SJSA1 (cell line): ENCODE results near the gene KLHL42. TPM values are rescaled to one million over a fixed set of nuclear protein-coding genes. Genes with fewer than 3 reads are reported as not detected.

Experiments used
- DNase-seq, 2 experiments: peaks; one replicate each; pipeline ENCODE4 v3.0.0-alpha.2; 2015 to 2020; ENCODE audit warnings: low spot score in 2 of 2, low read depth in 1 of 2
- H3K27ac ChIP-seq: fragments of 250-450 bp; sonication (Bioruptor Pico); 2 replicates; pipeline ENCODE4 v1.5.1; 2020; ENCODE audit warnings: mild to moderate bottlenecking, moderate library complexity
- H3K27me3 ChIP-seq: fragments of 250-450 bp; sonication (Bioruptor Pico); replicated peaks from 2 replicates; pipeline ENCODE4 v1.5.1; 2020; ENCODE audit warnings: mild to moderate bottlenecking, moderate library complexity
- H3K36me3 ChIP-seq: fragments of 250-450 bp; sonication (Bioruptor Pico); 2 replicates; pipeline ENCODE4 v1.5.1; 2020; ENCODE audit warnings: mild to moderate bottlenecking
- H3K4me1 ChIP-seq: fragments of 250-450 bp; sonication (Bioruptor Pico); replicated peaks from 2 replicates; pipeline ENCODE4 v1.6.1; 2021; ENCODE audit warnings: mild to moderate bottlenecking
- H3K4me3 ChIP-seq: fragments of 250-450 bp; sonication (Bioruptor Pico); 2 replicates; pipeline ENCODE4 v1.5.1; 2020; ENCODE audit warnings: mild to moderate bottlenecking
- H3K9me3 ChIP-seq: fragments of 250-450 bp; sonication (Bioruptor Pico); replicated peaks from 2 replicates; pipeline ENCODE4 v1.5.1; 2020; ENCODE audit warnings: mild to moderate bottlenecking
- total RNA-seq: library from RNA; depleted of rRNA; stranded (reverse); fragments of >200 nt; shearing (Covaris generic); gene quantifications from 2 replicates; pipeline ENCODE4 v1.2.3, GENCODE V29; 2014

The KLHL42 gene
- total RNA-seq, 1 experiment from 2014 or later: 25.4 TPM

DNA sequence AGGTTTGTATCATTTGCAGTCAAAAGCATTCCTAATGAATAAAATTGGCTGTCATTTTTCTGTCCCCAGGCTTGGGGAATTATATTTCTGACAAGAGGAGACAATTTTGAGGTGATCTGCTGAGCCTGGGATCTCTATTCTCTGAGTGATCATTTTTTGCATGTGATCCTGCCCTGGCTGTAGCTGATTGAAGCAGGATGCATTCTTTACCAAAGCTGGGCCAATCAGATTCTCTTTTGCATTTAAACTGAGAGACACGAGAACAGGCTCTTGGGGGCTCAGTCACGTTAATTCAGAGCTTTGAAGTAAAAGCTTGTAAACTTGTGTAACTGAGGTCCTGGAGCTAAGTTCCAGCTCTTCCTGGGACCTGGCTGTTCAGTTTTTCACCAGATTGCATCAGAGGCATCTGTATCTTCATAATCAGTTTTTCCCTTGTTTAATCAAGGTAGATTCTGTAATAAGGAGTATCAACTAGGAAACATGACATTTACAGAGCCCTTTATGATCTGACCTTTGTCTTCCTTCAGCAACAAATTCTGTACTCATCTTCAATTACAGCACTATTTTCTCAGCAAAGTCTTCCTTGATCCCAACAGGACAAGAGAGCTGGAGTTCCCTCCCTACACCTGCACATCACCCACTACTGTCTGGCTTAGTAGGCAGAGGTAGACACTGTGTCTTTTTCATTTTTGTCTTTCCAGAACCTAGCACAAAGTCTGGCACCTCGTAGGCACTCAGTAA lies 35.0 kb downstream of the KLHL42 start:
- Histone ChIP-seq H3K27me3 (no peaks in the 10 kb centered on the region), H3K36me3 (no peaks in the 10 kb centered on the region), H3K27ac (no peak overlapping the region), H3K4me1 (peaks cover 20% of the 10 kb centered on the region), H3K4me3 (no peak overlapping the region), H3K9me3 (no peaks in the 10 kb centered on the region)
- DNase-seq: no peak

GRCh38 chr12:27817766-27818165 lies 37.7 kb downstream of the KLHL42 start:
- DNase-seq: no peak

GRCh38 chr12:27818401-27818918 lies 38.4 kb downstream of the KLHL42 start:
- H3K27me3 ChIP-seq: no peaks in the 10 kb centered on the region
- H3K27ac ChIP-seq: no peak overlapping the region
- no peak for DNase-seq
- peaks cover 24% of the 10 kb centered on the region for H3K4me1 ChIP-seq
- H3K36me3 ChIP-seq: no peaks in the 10 kb centered on the region
- H3K4me3 ChIP-seq: no peak overlapping the region
- no peaks in the 10 kb centered on the region for H3K9me3 ChIP-seq

More at GRCh38 chr12:27817766-27818165, 37.7 kb downstream of the KLHL42 start:
- H3K9me3 ChIP-seq: no peaks in the 10 kb centered on the region
- no peaks in the 10 kb centered on the region for H3K27me3 ChIP-seq
- H3K36me3 ChIP-seq: no peaks in the 10 kb centered on the region
- no peak overlapping the region for H3K27ac ChIP-seq
- H3K4me3 ChIP-seq: no peak overlapping the region
- peaks cover 24% of the 10 kb centered on the region for H3K4me1 ChIP-seq

DNA sequence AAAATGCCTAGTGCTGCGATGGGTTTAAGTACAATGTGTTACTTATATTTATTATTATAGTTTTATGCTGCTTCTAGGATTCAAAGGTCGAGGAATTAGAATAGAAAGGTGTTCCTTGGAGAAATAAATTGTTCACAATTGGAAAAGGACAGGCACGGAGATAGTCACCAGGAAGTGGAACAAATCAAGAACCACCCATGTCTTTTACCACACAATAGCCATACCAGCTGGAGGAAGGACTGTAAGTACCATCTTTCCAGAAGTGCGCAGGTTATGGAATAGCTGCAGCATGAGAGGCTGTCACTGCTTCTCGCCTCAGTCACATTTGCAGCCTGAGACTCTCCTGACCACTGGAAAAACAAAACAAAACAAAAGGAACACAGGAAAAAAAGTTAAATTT lies 40.5 kb downstream of the KLHL42 start:
- Histone ChIP-seq H3K27ac (no peak overlapping the region), H3K9me3 (no peaks in the 10 kb centered on the region), H3K4me1 (peaks cover 24% of the 10 kb centered on the region)

GRCh38 chr12:27821259-27821973 lies 41.4 kb downstream of the KLHL42 start:
- Histone ChIP-seq H3K4me3 (no peak overlapping the region), H3K36me3 (no peaks in the 10 kb centered on the region), H3K4me1 (peaks cover 24% of the 10 kb centered on the region), H3K27ac (no peak overlapping the region), H3K9me3 (no peaks in the 10 kb centered on the region), H3K27me3 (no peaks in the 10 kb centered on the region)
- peak; percentile 51 to 65 for DNase-seq

More for the DNA sequence above, 40.5 kb downstream of the KLHL42 start:
- no peaks in the 10 kb centered on the region for H3K27me3 ChIP-seq
- no peak overlapping the region for H3K4me3 ChIP-seq
- no peak for DNase-seq
- H3K36me3 ChIP-seq: no peaks in the 10 kb centered on the region

DNA sequence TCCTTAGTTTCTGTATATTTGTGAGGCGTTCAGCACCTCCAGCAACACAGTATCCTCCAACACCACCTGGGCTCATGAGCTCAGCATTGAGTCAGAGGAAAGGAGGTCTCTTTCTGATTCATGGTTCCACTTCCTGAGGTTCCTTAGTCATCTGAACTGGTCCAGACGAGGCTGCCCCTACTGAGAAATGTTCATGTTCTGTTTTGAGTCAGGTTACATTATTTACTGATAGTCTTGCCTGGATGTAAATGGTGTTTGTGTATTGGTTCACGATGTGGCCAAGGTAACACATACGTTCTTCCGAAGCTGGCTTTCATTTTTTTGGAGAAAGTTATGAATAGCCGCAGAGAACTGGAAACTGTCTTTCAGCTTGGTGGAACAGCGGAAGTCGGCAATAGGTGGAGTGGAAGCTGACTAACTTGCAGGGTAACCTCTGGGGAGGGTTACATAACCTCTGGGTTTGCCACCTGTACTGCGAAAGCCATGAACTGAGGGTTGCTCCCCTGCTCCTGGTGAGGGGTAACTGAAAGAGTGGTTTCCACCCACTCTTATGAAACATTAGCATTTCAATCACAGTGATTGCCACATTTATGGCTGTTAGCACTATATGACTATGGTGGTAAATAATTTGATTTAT lies 42.2 kb downstream of the KLHL42 start:
- H3K27ac ChIP-seq: no peak overlapping the region
- H3K27me3 ChIP-seq: no peaks in the 10 kb centered on the region
- no peaks in the 10 kb centered on the region for H3K36me3 ChIP-seq
- DNase-seq: no peak
- peaks cover 24% of the 10 kb centered on the region for H3K4me1 ChIP-seq
- no peaks in the 10 kb centered on the region for H3K9me3 ChIP-seq
- H3K4me3 ChIP-seq: no peak overlapping the region

- H3K9me3 ChIP-seq: no peaks in the 10 kb centered on the region
Observed at GRCh38 chr12:27823038-27823437, 43.0 kb downstream of the KLHL42 start.

DNA sequence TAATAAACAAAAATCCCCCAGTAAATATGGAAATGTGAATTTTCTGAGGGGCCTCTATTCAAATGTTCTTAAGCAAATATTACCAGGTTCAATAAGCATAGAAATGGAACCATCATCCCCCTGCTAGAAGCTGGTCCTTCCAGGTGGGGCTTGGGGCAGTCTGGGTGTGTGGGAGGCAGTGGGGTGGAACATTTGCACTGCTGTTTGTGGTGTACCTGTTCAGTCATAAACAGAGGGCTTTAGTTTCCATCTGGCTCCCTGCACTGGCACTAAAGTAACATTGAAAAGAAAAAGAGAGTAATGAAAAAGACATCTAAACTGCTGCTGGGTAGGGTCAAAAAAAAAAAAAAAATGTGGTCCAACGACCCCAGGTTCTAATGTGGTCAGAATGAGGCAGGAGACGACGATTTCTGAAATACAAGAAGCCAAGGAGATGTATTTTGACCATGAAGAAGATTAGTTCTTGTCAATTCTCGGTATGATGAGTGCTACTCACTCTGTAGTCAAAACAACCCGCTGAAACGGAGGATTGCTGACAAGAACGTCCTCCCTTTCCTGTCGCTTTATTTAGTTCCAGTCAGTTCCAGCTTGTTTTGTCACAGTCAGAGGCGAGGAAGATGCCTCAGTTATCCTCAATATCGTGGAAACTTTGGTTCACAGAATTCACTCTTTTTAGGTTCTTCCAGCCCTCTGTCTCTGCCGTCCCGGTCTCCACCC lies 44.3 kb downstream of the KLHL42 start:
- Histone ChIP-seq H3K4me1 (peaks cover 16% of the 10 kb centered on the region), H3K27ac (no peak overlapping the region), H3K36me3 (no peaks in the 10 kb centered on the region), H3K9me3 (no peaks in the 10 kb centered on the region), H3K27me3 (no peaks in the 10 kb centered on the region), H3K4me3 (no peak overlapping the region)
- DNase-seq: no peak

More at GRCh38 chr12:27823038-27823437, 43.0 kb downstream of the KLHL42 start:
- H3K4me3 ChIP-seq: no peak overlapping the region
- H3K4me1 ChIP-seq: peaks cover 24% of the 10 kb centered on the region
- H3K27me3 ChIP-seq: no peaks in the 10 kb centered on the region
- H3K27ac ChIP-seq: no peak overlapping the region
- H3K36me3 ChIP-seq: no peaks in the 10 kb centered on the region
- no peak for DNase-seq

DNA sequence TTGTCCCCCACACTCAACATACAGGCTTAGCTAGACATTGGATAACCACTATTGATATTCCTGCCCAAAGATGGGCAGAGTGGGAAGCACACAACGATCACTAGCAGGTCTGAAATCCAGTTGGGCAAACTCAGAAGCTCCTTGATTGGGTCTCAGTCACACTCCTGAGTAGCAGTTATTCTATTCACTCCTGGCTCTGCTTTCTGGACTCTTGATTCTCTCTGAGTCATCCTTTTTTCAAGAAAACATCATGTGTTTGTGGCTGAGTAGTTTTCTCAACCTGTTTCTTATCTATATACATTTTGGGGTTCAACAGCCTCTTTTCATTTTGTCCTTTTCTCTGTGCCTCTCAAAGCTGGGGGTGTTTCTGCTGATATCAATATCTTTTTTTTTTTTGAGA lies 46.0 kb downstream of the KLHL42 start:
- Histone ChIP-seq H3K36me3 (no peaks in the 10 kb centered on the region), H3K9me3 (no peaks in the 10 kb centered on the region), H3K4me1 (peaks cover 13% of the 10 kb centered on the region), H3K27me3 (no peaks in the 10 kb centered on the region), H3K4me3 (no peak overlapping the region), H3K27ac (no peak overlapping the region)
- no peak for DNase-seq

DNA sequence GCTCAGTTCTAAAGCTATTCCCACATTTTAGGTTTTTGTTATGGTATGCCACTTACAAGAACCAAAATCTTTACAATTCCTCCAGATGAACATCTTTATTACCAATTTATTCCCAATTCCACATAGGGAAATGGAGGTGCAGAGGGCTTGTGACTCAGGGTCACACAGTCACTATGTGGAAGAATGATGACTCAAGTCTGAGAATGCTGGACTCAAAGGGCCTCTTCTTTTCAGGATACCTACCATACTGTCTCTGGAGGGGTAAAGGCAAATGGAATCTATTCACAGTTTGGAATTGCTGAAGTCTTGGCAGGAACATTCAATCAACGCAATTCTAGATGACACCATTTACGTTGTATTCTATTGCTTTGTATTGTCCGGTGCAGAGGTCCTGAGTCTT lies 48.2 kb downstream of the KLHL42 start:
- no peaks in the 10 kb centered on the region for H3K27me3 ChIP-seq
- no peak overlapping the region for H3K4me3 ChIP-seq
- DNase-seq: no peak
- no peaks in the 10 kb centered on the region for H3K9me3 ChIP-seq
- no peaks in the 10 kb centered on the region for H3K4me1 ChIP-seq
- no peak overlapping the region for H3K27ac ChIP-seq
- H3K36me3 ChIP-seq: no peaks in the 10 kb centered on the region

DNA sequence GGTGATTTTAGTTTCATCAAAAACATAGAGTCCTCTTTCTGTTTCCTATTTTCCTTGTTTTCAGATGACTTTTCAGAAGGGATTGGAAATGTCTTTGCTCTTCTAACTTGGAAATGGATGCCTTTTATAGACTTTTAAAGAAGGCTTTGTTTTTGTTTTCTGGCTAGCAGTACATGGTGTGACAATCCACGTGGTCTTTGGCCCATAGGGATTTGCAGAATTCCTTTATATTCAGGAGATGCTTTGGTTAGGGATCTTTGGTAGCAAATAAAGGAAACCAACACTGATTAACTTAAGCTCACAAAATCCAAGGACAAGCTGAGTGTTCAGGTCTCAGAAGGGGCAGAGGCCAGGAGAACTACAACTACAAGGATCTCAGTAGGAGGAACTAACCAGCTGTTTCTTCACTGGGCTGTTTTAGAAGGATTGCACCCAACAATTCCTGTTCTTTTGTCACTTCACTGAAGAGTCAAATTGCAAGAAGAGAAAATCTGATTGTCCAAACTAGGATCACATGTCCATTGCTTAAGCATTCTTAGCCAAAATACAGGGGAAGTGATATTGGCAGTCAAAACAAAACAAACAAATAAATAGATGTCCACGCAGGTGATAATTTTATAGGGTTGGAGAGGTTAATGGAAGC lies 58.6 kb downstream of the KLHL42 start:
- H3K36me3 ChIP-seq: no peaks in the 10 kb centered on the region
- DNase-seq: no peak
- H3K27ac ChIP-seq: no peak overlapping the region
- H3K4me3 ChIP-seq: no peak overlapping the region
- H3K4me1 ChIP-seq: peaks cover 8% of the 10 kb centered on the region
- peaks cover 3% of the 10 kb centered on the region; the same call in 1 of the 2 replicates for H3K9me3 ChIP-seq
- no peaks in the 10 kb centered on the region for H3K27me3 ChIP-seq

- no peaks in the 10 kb centered on the region for H3K9me3 ChIP-seq
- no peaks in the 10 kb centered on the region for H3K36me3 ChIP-seq
- no peaks in the 10 kb centered on the region for H3K27me3 ChIP-seq
- no peak for DNase-seq
- no peak overlapping the region for H3K27ac ChIP-seq
- no peak overlapping the region for H3K4me3 ChIP-seq
- H3K4me1 ChIP-seq: peaks cover 17% of the 10 kb centered on the region
Observed at GRCh38 chr12:27840229-27840999, 60.4 kb downstream of the KLHL42 start.
